GM12873 (cell line): ENCODE data around the gene RPSA.

Source experiments
- CTCF ChIP-seq: IDR thresholded peaks from 2 replicates; pipeline ENCODE4 v1.5.1; 2012; ENCODE audit warnings: low read depth, mild to moderate bottlenecking, moderate library complexity, low read length, control low read depth; ENCODE audit not compliant: insufficient read depth; ENCODE audit errors: missing control alignments

RPSA gene

GRCh38 chr3:39408493-39409372 lies 2.2 kb downstream of the RPSA start:
- no peak for TF ChIP-seq CTCF

GRCh38 chr3:39409514-39410136 lies 3.1 kb downstream of the RPSA start:
- no peak for TF ChIP-seq CTCF

GRCh38 chr3:39410893-39411292 lies 4.4 kb downstream of the RPSA start:
- no peak for TF ChIP-seq CTCF

DNA sequence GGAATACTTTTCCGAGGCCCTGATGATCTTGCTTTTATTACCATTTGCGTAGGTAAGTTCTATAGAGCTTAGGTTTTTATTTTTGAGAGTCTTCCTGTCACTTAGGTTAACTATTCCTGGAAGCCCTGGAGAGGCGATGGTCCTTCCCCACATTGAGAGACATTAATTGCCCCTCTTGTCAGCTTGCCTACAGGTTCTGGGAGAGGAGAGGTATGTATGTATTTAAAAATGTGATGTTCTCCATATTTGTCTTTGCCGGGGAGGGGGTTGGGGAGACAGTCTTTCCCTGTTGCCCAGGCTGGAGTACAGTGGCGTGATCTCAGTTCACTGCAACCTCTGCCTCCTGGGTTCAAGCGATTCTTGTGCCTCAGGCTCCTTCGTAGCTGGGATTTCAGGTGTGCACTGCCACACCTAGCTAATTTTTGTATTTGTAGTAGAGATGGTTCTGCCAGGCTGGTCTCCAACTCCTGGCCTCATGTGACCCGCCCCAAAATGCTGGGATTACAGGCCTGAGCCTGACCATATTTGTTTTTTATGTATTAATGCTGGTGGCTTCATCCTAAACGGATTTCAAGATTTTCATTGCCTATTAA lies 6.2 kb downstream of the RPSA start:
- TF ChIP-seq CTCF: no peak

- no peak for TF ChIP-seq CTCF
Observed at GRCh38 chr3:39413691-39414420, 7.3 kb downstream of the RPSA start.

GRCh38 chr3:39414421-39414907 lies 7.9 kb downstream of the RPSA start:
- TF ChIP-seq CTCF: no peak
